Measurements from ENCODE around the gene FAM185A. TPM values are rescaled to one million over a fixed set of nuclear protein-coding genes. Genes with fewer than 3 reads are reported as not detected.
"Not testable (repeated sequence)": the region's sequence is repeated elsewhere in the genome, so short reads cannot be mapped to it uniquely, and the experiment has no call there.

The FAM185A gene
- total and polyA plus RNA-seq, 2 of the 13 experiments (the other 11 are each of a cell fraction or from before 2014, with no cell fraction given): 5.0 to 11.6 TPM

- H3K4me2 ChIP-seq (ENCODE audit: low read depth, low read length); BruUV-seq (replicated peaks): not testable (repeated sequence)
Measured at GRCh38 chr7:102790364-102791100, 41.7 kb downstream of the FAM185A start.

DNA sequence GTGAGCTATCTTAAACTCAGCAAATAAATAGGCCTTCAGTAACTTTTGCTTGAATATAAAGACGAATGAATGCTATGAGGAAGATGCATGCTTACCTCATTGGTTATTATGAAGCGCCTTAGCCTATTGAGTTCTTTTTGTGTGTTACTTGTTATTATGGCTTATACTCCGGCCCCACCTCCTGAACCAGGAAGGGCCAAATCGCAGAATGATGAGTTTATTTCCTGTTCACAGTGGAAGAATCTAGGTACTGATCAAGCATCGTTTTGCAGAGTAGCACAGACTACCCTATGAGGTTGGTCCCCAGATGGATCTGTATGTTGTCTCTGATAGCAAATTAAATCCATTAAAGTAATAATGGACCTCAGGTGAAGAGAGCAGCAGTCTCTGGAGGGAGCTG is 42.6 kb downstream of the FAM185A start:
- H3K36me3 ChIP-seq (replicated peaks in 1 of 2; ENCODE audit: control insufficient read depth in 1 of 2, insufficient read depth in 2 of 2, low read length in 2 of 2); POLR2A ChIA-PET; H3K79me2 ChIP-seq (ENCODE audit: insufficient read depth, low read length); intact Hi-C loops (cut with micrococcal nuclease; ENCODE audit: unreplicated experiment); H3K9me3 ChIP-seq (ENCODE audit: low read length); H3K4me1 ChIP-seq (ENCODE audit: insufficient read depth, low read length); in situ Hi-C loops (cut with HindIII; ENCODE audit: extremely low pct_ligation_motif_present, low pct_unique_long_range_greater_than_20kb); H3K9ac ChIP-seq (ENCODE audit: insufficient read depth, low read depth, low read length); H2AFZ ChIP-seq (ENCODE audit: low read length); H3K4me2 ChIP-seq (ENCODE audit: low read depth, low read length); BruUV-seq (replicated peaks); DNase-seq (ENCODE audit: low spot score); H3K27ac ChIP-seq (ENCODE audit: extremely low read length, insufficient read depth, low read length); H3K27me3 ChIP-seq (ENCODE audit: control insufficient read depth in 1 of 2, insufficient read depth in 2 of 2, low read length in 2 of 2); ATAC-seq; CTCF ChIA-PET (ENCODE audit: low intra/inter-chr PET ratio, low total read pairs); H4K20me1 ChIP-seq (ENCODE audit: insufficient read depth, low read length); H3K4me3 ChIP-seq (replicated peaks in 1 of 3; ENCODE audit: insufficient read depth in 1 of 3, low read depth in 2 of 3, low read length in 3 of 3): not testable (repeated sequence)
- FAIRE-seq: peak; percentile 50
- WGBS (ENCODE audit: low lambda C conversion rate): 97% methylated on average over 5 of the region's 5 CpGs

More at GRCh38 chr7:102790364-102791100, 41.7 kb downstream of the FAM185A start:
- H3K9me3 ChIP-seq (ENCODE audit: low read length); H3K36me3 ChIP-seq (replicated peaks in 1 of 2; ENCODE audit: control insufficient read depth in 1 of 2, insufficient read depth in 2 of 2, low read length in 2 of 2); H3K4me1 ChIP-seq (ENCODE audit: insufficient read depth, low read length); H2AFZ ChIP-seq (ENCODE audit: low read length); H3K27me3 ChIP-seq (ENCODE audit: control insufficient read depth in 1 of 2, insufficient read depth in 2 of 2, low read length in 2 of 2); intact Hi-C loops (cut with micrococcal nuclease; ENCODE audit: unreplicated experiment); DNase-seq (ENCODE audit: low spot score); in situ Hi-C loops (cut with HindIII; ENCODE audit: extremely low pct_ligation_motif_present, low pct_unique_long_range_greater_than_20kb); POLR2A ChIA-PET; H4K20me1 ChIP-seq (ENCODE audit: insufficient read depth, low read length); H3K9ac ChIP-seq (ENCODE audit: insufficient read depth, low read depth, low read length); H3K79me2 ChIP-seq (ENCODE audit: insufficient read depth, low read length); CTCF ChIA-PET (ENCODE audit: low intra/inter-chr PET ratio, low total read pairs); H3K4me3 ChIP-seq (replicated peaks in 1 of 3; ENCODE audit: insufficient read depth in 1 of 3, low read depth in 2 of 3, low read length in 3 of 3); H3K27ac ChIP-seq (ENCODE audit: extremely low read length, insufficient read depth, low read length): not testable (repeated sequence)
- TF ChIP-seq GATAD2A (CRISPR knock-in tag; IDR thresholded peaks at IDR 0.05): peak; percentile 38; the same call in 1 of the 2 replicates
- TF ChIP-seq MAFF (IDR thresholded peaks at IDR 0.05; ENCODE audit: low read depth, low read length): peak; percentile 30; the same call in 1 of the 2 replicates
- TF ChIP-seq FOXA3 (CRISPR knock-in tag; IDR thresholded peaks at IDR 0.05): peak; percentile 44
- TF ChIP-seq, protein P1, sequence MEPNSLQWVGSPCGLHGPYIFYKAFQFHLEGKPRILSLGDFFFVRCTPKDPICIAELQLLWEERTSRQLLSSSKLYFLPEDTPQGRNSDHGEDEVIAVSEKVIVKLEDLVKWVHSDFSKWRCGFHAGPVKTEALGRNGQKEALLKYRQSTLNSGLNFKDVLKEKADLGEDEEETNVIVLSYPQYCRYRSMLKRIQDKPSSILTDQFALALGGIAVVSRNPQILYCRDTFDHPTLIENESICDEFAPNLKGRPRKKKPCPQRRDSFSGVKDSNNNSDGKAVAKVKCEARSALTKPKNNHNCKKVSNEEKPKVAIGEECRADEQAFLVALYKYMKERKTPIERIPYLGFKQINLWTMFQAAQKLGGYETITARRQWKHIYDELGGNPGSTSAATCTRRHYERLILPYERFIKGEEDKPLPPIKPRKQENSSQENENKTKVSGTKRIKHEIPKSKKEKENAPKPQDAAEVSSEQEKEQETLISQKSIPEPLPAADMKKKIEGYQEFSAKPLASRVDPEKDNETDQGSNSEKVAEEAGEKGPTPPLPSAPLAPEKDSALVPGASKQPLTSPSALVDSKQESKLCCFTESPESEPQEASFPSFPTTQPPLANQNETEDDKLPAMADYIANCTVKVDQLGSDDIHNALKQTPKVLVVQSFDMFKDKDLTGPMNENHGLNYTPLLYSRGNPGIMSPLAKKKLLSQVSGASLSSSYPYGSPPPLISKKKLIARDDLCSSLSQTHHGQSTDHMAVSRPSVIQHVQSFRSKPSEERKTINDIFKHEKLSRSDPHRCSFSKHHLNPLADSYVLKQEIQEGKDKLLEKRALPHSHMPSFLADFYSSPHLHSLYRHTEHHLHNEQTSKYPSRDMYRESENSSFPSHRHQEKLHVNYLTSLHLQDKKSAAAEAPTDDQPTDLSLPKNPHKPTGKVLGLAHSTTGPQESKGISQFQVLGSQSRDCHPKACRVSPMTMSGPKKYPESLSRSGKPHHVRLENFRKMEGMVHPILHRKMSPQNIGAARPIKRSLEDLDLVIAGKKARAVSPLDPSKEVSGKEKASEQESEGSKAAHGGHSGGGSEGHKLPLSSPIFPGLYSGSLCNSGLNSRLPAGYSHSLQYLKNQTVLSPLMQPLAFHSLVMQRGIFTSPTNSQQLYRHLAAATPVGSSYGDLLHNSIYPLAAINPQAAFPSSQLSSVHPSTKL (CRISPR knock-in tag; IDR thresholded peaks at IDR 0.05): peak; percentile 53; the same call in 1 of the 2 replicates
- TF ChIP-seq ZSCAN25 (CRISPR knock-in tag; IDR thresholded peaks at IDR 0.05): 0 out of 2 replicates have a peak, but pooled peaks have one; percentile 25
- peak in 1 of 2 experiments; percentile 60; a peak in 2 of 4 replicates for TF ChIP-seq MAFK (conservative IDR thresholded peaks at IDR 0.05 in 1 of 2, IDR thresholded peaks at IDR 0.05 in 1 of 2; ENCODE audit: low read length in 2 of 2)
- peak; percentile 29; the same call in 1 of the 2 replicates for TF ChIP-seq HOMEZ (CRISPR knock-in tag; IDR thresholded peaks at IDR 0.05; ENCODE audit: low read depth)
- peak; percentile 94 for FAIRE-seq
- ATAC-seq: peak; percentile 89
- 34% methylated on average over 4 of the region's 4 CpGs for WGBS (ENCODE audit: low lambda C conversion rate)

Measured in HepG2 (cell line).